Breast epithelium (tissue), 3 donors: ENCODE data around the gene TOM1.

Source experiments
- CTCF ChIP-seq, 3 donors: fragments of 450-650 bp; IDR thresholded peaks; one replicate each; pipeline ENCODE4 v1.5.1; 2016 to 2017; ENCODE audit warnings: antibody characterized with exemption in 3 of 3, mild to moderate bottlenecking in 3 of 3, moderate library complexity in 3 of 3
- POLR2A ChIP-seq: fragments of 450-650 bp; IDR thresholded peaks from one replicate; pipeline ENCODE4 v1.6.1; 2016; ENCODE audit warnings: antibody characterized with exemption, mild to moderate bottlenecking, moderate library complexity

- TF ChIP-seq POLR2A (no peak), CTCF (IDR thresholded peaks at IDR 0.05) (no peak)
Measured at GRCh38 chr22:35335468-35335867, 35.8 kb downstream of the TOM1 start.
